GM21619 (cell line): ENCODE results near the gene PTPRK.

Source experiments
- ATAC-seq: cut with Tn5 transposase; IDR thresholded peaks from one replicate; pipeline ENCODE4 v1.9.1; 2021; ENCODE audit not compliant: unreplicated experiment

Gene PTPRK

GRCh38 chr6:128516514-128516898, 3.9 kb downstream of the PTPRK start:
- no peak for ATAC-seq

DNA sequence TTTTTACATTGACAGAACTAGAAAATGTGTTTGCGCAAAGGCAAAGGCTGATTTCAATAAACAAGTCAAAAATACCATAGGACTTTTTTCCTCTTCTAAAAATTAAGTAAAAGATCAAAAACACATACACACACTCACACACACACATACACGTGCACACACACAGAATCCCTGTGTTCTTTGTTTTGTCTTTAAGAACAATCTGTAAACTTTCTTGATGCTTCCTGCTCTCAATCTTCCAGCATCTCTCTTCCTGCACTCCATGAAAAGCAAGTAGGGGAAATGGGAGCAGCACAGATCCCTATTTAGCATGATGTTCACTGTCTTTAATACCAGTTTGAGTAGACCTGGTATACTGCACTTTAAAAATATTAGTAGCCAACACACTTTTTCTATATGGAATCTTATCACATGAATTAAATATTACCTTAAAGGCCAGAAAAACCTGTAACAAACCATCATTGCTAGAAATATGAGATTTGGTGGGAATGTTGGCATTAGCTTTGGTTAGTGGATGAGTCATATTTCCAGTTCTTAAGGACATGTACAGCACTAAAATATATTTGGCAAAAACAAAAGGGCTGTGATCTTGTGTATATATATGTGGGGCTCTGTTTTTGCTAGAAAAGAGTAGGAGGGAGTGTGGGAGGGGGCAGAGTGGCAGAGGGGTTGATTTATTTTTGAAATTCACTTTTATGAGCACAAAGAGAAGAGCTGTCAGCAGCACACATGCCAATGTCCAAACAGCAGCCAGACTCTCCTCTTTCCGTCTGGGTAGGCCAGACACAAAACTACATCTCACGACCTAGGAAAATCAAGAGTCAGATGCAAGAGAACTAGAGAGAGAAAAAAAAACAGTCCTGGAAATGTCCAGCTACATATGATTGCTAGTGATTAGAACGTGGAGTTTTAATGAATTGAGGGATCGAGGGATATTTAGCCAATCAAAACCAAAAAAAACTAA, 4.6 kb downstream of the PTPRK start:
- no peak for ATAC-seq

DNA sequence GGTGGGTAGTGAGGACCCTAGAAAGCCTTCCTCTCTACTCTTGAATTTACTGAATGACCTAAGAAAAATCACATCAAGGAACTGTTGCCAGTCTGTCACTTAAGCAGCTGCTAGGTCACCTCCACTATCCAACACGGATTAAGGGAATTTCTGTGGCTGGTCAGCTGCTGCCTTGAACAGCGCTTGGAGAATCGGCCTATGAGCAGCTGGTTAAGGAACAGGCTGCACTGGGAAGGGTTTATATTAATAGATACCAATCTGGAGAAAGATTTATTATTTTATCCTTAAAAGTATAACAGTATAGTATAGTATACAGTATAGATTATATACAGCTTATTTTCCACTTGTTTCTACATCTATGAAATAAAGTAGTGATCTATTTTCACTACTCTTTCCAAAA, 6.5 kb downstream of the PTPRK start:
- no peak for ATAC-seq

DNA sequence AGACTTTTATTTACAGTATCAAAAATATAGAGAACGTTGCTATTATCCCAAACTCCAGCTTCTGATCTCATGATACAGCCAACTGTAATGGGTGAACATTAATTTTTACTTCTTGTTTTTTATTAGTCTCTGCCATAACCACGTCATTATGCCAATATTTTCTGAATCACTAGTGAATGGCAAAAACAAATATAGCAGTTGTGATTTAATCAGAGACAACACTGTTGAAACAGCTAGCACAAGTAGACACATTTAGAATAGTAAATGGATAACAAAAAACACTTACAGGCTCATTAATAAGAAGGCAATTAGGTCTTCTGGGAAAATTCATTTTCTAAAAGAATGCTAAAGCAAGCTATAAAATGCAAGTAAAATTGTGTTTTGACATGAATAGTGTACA, 8.1 kb downstream of the PTPRK start:
- no peak for ATAC-seq

DNA sequence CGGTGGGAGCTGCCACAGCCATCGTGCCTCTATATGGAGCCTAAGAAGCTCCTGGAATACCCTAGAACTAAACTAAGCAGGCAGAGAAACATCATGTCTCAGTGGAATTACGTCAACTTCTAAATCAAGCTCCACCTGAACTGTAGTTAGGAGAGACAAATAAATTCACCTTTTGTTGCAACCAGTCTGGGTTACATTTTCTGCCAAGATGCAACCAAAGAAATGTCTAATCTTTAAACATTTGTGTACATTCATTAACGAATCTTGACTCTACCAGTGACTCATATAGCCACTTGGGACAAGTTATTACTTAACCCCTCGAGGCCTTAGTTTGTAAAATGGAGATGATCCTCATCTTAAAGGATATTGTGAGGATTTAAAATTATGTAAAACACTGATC, 8.9 kb downstream of the PTPRK start:
- peak; percentile 64 for ATAC-seq

DNA sequence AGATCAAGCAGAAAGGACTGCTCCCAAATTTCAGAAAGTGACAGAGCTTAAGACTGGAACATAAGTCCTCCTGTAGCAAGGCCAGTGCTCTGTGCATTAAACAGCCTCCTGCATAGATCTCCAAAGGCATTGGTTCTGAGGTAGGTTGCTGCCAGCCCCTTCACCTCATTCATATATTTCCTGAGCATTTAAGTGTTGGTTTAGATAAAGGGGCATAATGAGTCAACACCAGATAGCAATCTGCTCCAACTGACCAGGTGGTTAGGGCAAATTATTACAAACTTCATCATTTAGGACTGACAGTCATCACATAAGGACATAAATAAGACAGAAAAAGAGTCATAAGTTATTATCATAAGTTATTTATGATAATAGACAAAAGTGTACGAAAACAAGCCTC, 10.7 kb downstream of the PTPRK start:
- ATAC-seq, result no peak

- no peak for ATAC-seq
These were observed 11.7 kb downstream of the PTPRK start for GRCh38 chr6:128508588-128509296.

DNA sequence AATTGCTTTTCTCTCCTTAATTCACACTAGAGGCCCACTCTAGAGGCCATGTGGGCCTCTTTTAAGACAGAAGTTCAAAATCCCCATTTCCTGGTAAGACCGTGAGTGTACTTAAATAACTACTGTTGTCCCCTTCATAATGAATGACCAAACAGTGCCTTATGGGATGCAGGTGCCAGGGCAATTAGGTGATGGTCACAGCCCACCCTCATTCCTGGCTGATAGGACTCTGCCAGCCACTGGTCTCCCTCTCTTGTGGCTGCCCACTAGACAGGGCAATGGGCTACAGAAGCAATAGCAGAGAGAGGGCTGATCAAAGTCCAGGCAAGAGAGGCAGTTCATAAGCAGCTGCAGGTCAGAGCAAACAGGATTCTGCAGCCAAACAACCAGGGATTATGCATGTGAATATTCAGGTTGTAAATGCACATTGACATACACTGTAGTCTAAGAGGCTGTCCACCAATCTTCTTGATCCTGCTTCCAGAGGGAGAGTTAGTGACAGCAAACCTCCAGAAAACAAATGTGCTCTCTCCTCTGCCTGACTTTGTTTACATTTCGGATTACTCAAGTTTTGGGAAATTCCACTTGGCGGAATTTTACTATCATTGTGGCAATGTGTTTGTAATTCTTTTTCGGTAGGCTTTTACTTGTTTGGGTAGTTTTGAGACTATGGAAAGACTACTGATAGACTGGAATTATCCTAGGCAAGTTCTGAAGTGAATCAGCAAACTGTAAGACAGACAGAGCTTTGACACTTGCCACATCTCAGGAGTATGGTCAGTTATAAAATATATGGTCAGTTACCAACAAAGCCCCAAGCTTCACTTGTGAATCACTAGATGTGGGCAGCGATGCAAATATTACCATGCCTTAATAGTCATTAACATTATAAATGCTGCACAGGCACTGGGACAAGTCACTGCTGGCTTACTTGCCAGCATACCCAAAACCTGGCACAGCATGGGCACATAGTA, 12.8 kb downstream of the PTPRK start:
- no peak for ATAC-seq

DNA sequence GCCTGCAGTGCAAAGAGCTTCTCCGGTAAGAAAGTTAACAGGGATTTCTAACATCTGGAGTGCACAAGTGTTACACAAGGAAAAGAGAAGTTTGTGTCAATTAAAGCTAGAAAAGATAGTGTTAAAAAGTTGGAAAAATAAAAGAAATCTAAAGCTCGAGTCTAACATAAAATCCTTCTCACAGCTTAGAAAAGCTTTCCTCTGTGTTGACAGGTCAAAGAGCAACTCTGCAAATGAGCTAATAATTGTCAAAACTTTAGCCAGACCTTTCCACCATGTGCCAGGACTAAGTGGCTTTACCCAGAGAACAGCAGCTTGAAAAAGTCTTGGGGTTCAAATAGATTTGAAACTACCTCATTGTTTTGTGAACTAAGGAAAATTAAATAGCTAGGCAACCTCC, 14.8 kb downstream of the PTPRK start:
- ATAC-seq, result no peak

GRCh38 chr6:128504003-128504654, 16.3 kb downstream of the PTPRK start:
- no peak for ATAC-seq

DNA sequence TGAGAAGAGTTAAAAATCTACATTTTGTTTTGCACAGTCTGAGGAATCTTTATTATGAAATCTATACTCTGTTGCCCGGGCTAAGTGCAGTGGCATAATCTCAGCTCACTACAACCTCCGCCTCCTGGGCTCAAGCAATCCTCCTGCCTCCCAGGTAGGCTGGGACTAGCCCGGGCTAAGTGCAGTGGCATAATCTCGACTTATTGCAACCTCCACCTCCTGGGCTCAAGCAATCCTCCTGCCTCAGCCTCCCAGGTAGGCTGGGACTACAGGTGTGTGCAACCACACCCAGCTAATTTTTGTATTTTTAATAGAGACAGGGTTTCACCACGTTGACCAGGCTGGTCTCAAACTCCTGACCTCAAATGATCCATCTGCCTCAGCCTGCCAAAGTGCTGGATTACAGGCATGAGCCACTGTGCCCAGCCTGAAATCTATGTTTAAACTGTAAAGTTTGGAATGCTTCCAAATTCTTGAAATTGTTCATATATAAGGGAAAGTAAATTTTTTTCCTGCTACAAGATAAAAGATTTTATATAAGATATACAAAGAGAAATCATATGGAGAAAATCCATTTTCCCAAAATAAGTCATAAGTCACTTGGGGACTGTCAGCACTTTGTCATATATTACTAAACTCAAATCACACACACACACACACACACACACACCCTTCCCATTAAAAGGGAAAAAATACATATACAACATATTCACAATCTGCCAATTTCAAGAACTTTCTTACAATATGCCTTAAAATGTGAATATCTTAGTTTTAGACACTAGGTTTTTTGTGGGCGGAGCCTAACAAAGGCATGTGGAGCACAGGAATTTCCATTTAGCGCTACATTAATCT, 19.4 kb downstream of the PTPRK start:
- no peak for ATAC-seq

- ATAC-seq, result no peak
These were observed 20.4 kb downstream of the PTPRK start for GRCh38 chr6:128500014-128500413.

- no peak for ATAC-seq
These were observed 21.2 kb downstream of the PTPRK start for GRCh38 chr6:128499079-128499731.

GRCh38 chr6:128498234-128498633, 22.2 kb downstream of the PTPRK start:
- ATAC-seq, result no peak

GRCh38 chr6:128495536-128496333, 24.7 kb downstream of the PTPRK start:
- ATAC-seq, result no peak

DNA sequence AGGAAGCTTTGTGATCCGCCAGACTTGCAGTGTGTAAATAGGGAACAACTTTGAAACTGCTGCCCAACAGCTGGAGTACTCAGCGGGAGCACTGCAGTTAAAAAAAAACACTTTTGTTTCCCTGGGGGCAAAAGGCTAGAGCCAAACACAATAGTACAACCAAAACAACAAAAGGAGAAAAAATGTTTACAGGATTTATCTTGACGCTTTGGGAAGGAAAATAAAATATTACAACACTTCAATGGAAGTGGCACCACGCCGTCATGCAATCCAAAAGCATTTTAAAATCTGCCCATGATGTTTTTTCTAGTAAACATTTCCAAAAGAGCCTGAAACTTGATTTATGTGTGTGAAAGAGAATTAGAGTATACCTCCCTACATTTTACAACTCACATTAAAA, 26.0 kb downstream of the PTPRK start:
- no peak for ATAC-seq

GRCh38 chr6:128493877-128494276, 26.5 kb downstream of the PTPRK start:
- peak; percentile 69 for ATAC-seq

GRCh38 chr6:128492386-128492785, 28.0 kb downstream of the PTPRK start:
- no peak for ATAC-seq
